Measurements from ENCODE around the gene BMI1. TPM values are rescaled to one million over a fixed set of nuclear protein-coding genes. Genes with fewer than 3 reads are reported as not detected.
"Not testable (repeated sequence)": the region's sequence is repeated elsewhere in the genome, so short reads cannot be mapped to it uniquely, and the experiment has no call there.

Gene BMI1
- total and polyA plus RNA-seq, 11 donors = 10.6 to 48.5 (median 31.1) TPM

GRCh38 chr10:22303461-22303860 lies 17.4 kb upstream of the BMI1 start:
- Histone ChIP-seq H3K9me3 (peaks cover 0 to 6% (median 0%) of the 10 kb centered on the region in 12 donors), H3K36me3 (no peaks in the 10 kb centered on the region), H3K4me3 (no peak overlapping the region), H3K27me3 (no peaks in the 10 kb centered on the region), H3K4me1 (no peaks in the 10 kb centered on the region), H3K27ac (no peak overlapping the region)
- WGBS, 4 donors = 95 to 98% (median 96%) methylated on average over 3 of the region's 3 CpGs
- no peak for TF ChIP-seq POLR2A (IDR thresholded peaks at IDR 0.05)
- no peak for TF ChIP-seq CTCF (IDR thresholded peaks at IDR 0.05)
- ATAC-seq (no peak), DNase-seq (no peak)
- intact Hi-C loops (cut with DNase I) = no loop called here

GRCh38 chr10:22305721-22306120 lies 15.2 kb upstream of the BMI1 start:
- Histone ChIP-seq H3K9me3 (peaks cover 0 to 6% (median 0%) of the 10 kb centered on the region in 12 donors), H3K4me3 (no peak overlapping the region), H3K4me1 (no peaks in the 10 kb centered on the region), H3K27me3 (no peaks in the 10 kb centered on the region), H3K36me3 (no peaks in the 10 kb centered on the region), H3K27ac (no peak overlapping the region)
- 84 to 91% (median 89%) methylated on average over 2 of the region's 2 CpGs for WGBS, 4 donors
- no peak for ATAC-seq
- DNase-seq = no peak
- TF ChIP-seq CTCF (IDR thresholded peaks at IDR 0.05) = no peak
- TF ChIP-seq POLR2A (IDR thresholded peaks at IDR 0.05) = no peak
- intact Hi-C loops (cut with DNase I) = no loop called here

GRCh38 chr10:22308390-22308789 lies 12.5 kb upstream of the BMI1 start:
- TF ChIP-seq POLR2A (IDR thresholded peaks at IDR 0.05) = no peak
- TF ChIP-seq CTCF (IDR thresholded peaks at IDR 0.05) = no peak
- 88 to 91% (median 89%) methylated on average over 2 of the region's 2 CpGs for WGBS, 4 donors
- no peak for ATAC-seq
- intact Hi-C loops (cut with DNase I) = no loop called here
- no peak for DNase-seq
- no peaks in the 10 kb centered on the region for H3K36me3 ChIP-seq
- H3K27me3 ChIP-seq = no peaks in the 10 kb centered on the region
- H3K9me3 ChIP-seq = peaks cover 0 to 6% (median 0%) of the 10 kb centered on the region in 12 donors
- no peak overlapping the region for H3K4me3 ChIP-seq
- H3K27ac ChIP-seq = no peak overlapping the region
- H3K4me1 ChIP-seq = no peaks in the 10 kb centered on the region

GRCh38 chr10:22309180-22310000 lies 11.5 kb upstream of the BMI1 start:
- no peak overlapping the region for H3K27ac ChIP-seq
- DNase-seq = no peak
- no peaks in the 10 kb centered on the region for H3K4me1 ChIP-seq
- WGBS, 4 donors = 96 to 98% (median 97%) methylated on average over 4 of the region's 4 CpGs
- no peak for ATAC-seq
- H3K36me3 ChIP-seq = no peaks in the 10 kb centered on the region
- H3K27me3 ChIP-seq = no peaks in the 10 kb centered on the region
- peaks cover 0 to 1% (median 0%) of the 10 kb centered on the region in 12 donors for H3K9me3 ChIP-seq
- H3K4me3 ChIP-seq = no peak overlapping the region
- TF ChIP-seq CTCF (IDR thresholded peaks at IDR 0.05) = no peak
- TF ChIP-seq POLR2A (IDR thresholded peaks at IDR 0.05) = no peak
- intact Hi-C loops (cut with DNase I) = no loop called here

- intact Hi-C loops (cut with DNase I) = loop anchor here in 5 of 10 donors (5.0 to 10.0 kb wide), 4 partner anchors 73 to 785 kb away; partner anchors contain the start of genes DNAJC1 (in 3 of the 5) and SKIDA1 (in 1 of the 5)
- H3K4me3 ChIP-seq = not testable (repeated sequence)
Observed at GRCh38 chr10:22310012-22310411, 10.9 kb upstream of the BMI1 start.

More at GRCh38 chr10:22310012-22310411, 10.9 kb upstream of the BMI1 start:
- H3K27ac ChIP-seq, H3K4me1 ChIP-seq, H3K9me3 ChIP-seq, ATAC-seq, H3K36me3 ChIP-seq, DNase-seq, H3K27me3 ChIP-seq: not testable (repeated sequence)
- WGBS, 4 donors = 94 to 97% (median 96%) methylated on average over 10 of the region's 10 CpGs
